Psoas muscle (tissue), 8 donors: Measurements from ENCODE around the gene KRTAP21-1. TPM values are rescaled to one million over a fixed set of nuclear protein-coding genes. Genes with fewer than 3 reads are reported as not detected.

Experiments
- ATAC-seq, 4 donors: fragments of 200-7000 bp; cut with Tn5 transposase; one replicate each; pipeline ENCODE4 v1.9.1; 2020; ENCODE audit warnings: moderate library complexity in 3 of 4, mild to moderate bottlenecking in 2 of 4
- DNase-seq, 2 donors: peaks; one replicate each; pipeline ENCODE4 v3.0.0-alpha.2; 2020
- H3K27ac ChIP-seq: fragments of 200-600 bp; one replicate; pipeline ENCODE4 v1.8.0; 2022
- H3K27me3 ChIP-seq, 3 donors: fragments of 200-600 bp in 1 of 3; one replicate each; pipeline versions ENCODE4 v1.6.1 to v1.8.0; 2013 to 2022; ENCODE audit warnings: low read length in 2 of 3, mild to moderate bottlenecking in 2 of 3, moderate library complexity in 1 of 3; ENCODE audit not compliant: insufficient read depth in 3 of 3
- H3K36me3 ChIP-seq, 2 donors: fragments of 200-600 bp in 1 of 2; one replicate each; pipeline versions ENCODE4 v1.6.1 to v1.8.0; 2013 to 2022; ENCODE audit warnings: low read depth in 1 of 2, mild to moderate bottlenecking in 1 of 2, moderate library complexity in 1 of 2; ENCODE audit not compliant: insufficient read depth in 1 of 2
- H3K4me1 ChIP-seq: fragments of 200-600 bp; one replicate; pipeline ENCODE4 v1.8.0; 2022
- H3K4me3 ChIP-seq: fragments of 200-600 bp; one replicate; pipeline ENCODE4 v1.8.0; 2022; ENCODE audit warnings: mild to moderate bottlenecking
- H3K9me3 ChIP-seq: fragments of 200-600 bp; one replicate; pipeline ENCODE4 v1.8.0; 2022
- CTCF ChIP-seq: fragments of 200-600 bp; IDR thresholded peaks from one replicate; pipeline ENCODE4 v1.8.0; 2022; ENCODE audit warnings: antibody characterized with exemption
- WGBS, 3 donors: extraction: QIAGEN DNeasy Blood & Tissue Kit; methylation state at CpG; one replicate each; pipeline versions ENCODE4 v1.1.6 to v1.1.7; 2013; 5-methylcytosine and 5-hydroxymethylcytosine counted together
- intact Hi-C, 2 donors: fragments of 100-400 bp; cut with DNase I; formaldehyde crosslinking; loops; one replicate each; pipeline versions ENCODE4 v1.11.0 to v1.14.2; 2022
- polyA plus RNA-seq, 3 donors: library from polyadenylated mRNA; stranded (reverse); fragments of 200-250 nt; gene quantifications; one replicate each; pipeline ENCODE4 v1.2.3, GENCODE V29; 2013
- total RNA-seq, 4 donors: library from RNA; stranded (reverse); fragmentation: NEBNext Ultra II Directional in 2 of 4; extraction: Animal tissue kit (Norgen Biotek cat#: 25700) in 2 of 4; gene quantifications; one replicate each; pipeline versions ENCODE4 v1.2.1 to v1.2.4, GENCODE V29; 2021 to 2023
- donor health status: healthy with polysubstance abuse.
- donor health status: DM: no; HTN: no; CAD: no; lungs with moderate emphysema.
- donor health status: Bipolar disorder and iron deficiency.
- donor health status: healthy.
- donor health status: DM: yes; HTN: yes; CAD: no.
- donor health status: DM: no; HTN: no; CAD: no.
- donor health status: DM: no; HTN: no; CAD: no.
- donor health status: DM: yes; HTN: yes; CAD: no.

Gene KRTAP21-1
- total and polyA plus RNA-seq, 7 donors: not detected

GRCh38 chr21:30714456-30714855 lies 40.8 kb downstream of the KRTAP21-1 start:
- no peak for DNase-seq
- no peaks in the 10 kb centered on the region for H3K27me3 ChIP-seq
- no peak for TF ChIP-seq CTCF
- ATAC-seq: no peak
- H3K27ac ChIP-seq: no peak overlapping the region
- no peak overlapping the region for H3K4me3 ChIP-seq
- 48 to 65% (median 56%) methylated on average over 3 of the region's 3 CpGs for WGBS, 3 donors
- H3K36me3 ChIP-seq: no peaks in the 10 kb centered on the region
- H3K9me3 ChIP-seq: peaks cover 10% of the 10 kb centered on the region
- H3K4me1 ChIP-seq: no peaks in the 10 kb centered on the region
- intact Hi-C loops: no loop called here

- DNase-seq: no peak
- Histone ChIP-seq H3K27ac (no peak overlapping the region), H3K9me3 (peaks cover 10% of the 10 kb centered on the region), H3K36me3 (no peaks in the 10 kb centered on the region), H3K4me3 (no peak overlapping the region), H3K27me3 (no peaks in the 10 kb centered on the region), H3K4me1 (no peaks in the 10 kb centered on the region)
- no peak for ATAC-seq
- TF ChIP-seq CTCF: no peak
- intact Hi-C loops: no loop called here
- WGBS, 3 donors: 84 to 86% (median 86%) methylated on average over 3 of the region's 3 CpGs
Measured at GRCh38 chr21:30713766-30714165, 41.5 kb downstream of the KRTAP21-1 start.

- 22 to 31% (median 29%) methylated on average over 3 of the region's 3 CpGs for WGBS, 3 donors
Measured at GRCh38 chr21:30710499-30710898, 44.7 kb downstream of the KRTAP21-1 start.

GRCh38 chr21:30707409-30707808 lies 47.8 kb downstream of the KRTAP21-1 start:
- no peak for TF ChIP-seq CTCF
- no peak overlapping the region for H3K4me3 ChIP-seq
- no peak overlapping the region for H3K27ac ChIP-seq
- peaks cover 4% of the 10 kb centered on the region for H3K9me3 ChIP-seq
- no peaks in the 10 kb centered on the region for H3K27me3 ChIP-seq
- no peaks in the 10 kb centered on the region for H3K36me3 ChIP-seq
- no peaks in the 10 kb centered on the region for H3K4me1 ChIP-seq
- intact Hi-C loops: no loop called here
- DNase-seq: no peak
- no peak for ATAC-seq

More at GRCh38 chr21:30710499-30710898, 44.7 kb downstream of the KRTAP21-1 start:
- Histone ChIP-seq H3K9me3 (peaks cover 10% of the 10 kb centered on the region), H3K27me3 (no peaks in the 10 kb centered on the region), H3K36me3 (no peaks in the 10 kb centered on the region), H3K27ac (no peak overlapping the region), H3K4me1 (no peaks in the 10 kb centered on the region), H3K4me3 (no peak overlapping the region)
- no peak for DNase-seq
- ATAC-seq: no peak
- no peak for TF ChIP-seq CTCF
- intact Hi-C loops: no loop called here

Other genes starting within 250 kb of the KRTAP21-1 start
- not detected for gene KRTAP19-6, start 213.6 kb downstream of the KRTAP21-1 start, total RNA-seq
- gene KRTAP19-6, start 213.6 kb downstream of the KRTAP21-1 start, polyA plus RNA-seq: not detected
- gene KRTAP19-7, start 194.1 kb downstream of the KRTAP21-1 start, total RNA-seq: not detected
- not detected for gene KRTAP19-7, start 194.1 kb downstream of the KRTAP21-1 start, polyA plus RNA-seq
- gene KRTAP22-2, start 165.0 kb downstream of the KRTAP21-1 start, total RNA-seq: not detected
- not detected for gene KRTAP22-2, start 165.0 kb downstream of the KRTAP21-1 start, polyA plus RNA-seq
- not detected for gene KRTAP6-3, start 163.0 kb downstream of the KRTAP21-1 start, total RNA-seq
- not detected for gene KRTAP6-3, start 163.0 kb downstream of the KRTAP21-1 start, polyA plus RNA-seq
- not detected for gene KRTAP6-2, start 156.5 kb downstream of the KRTAP21-1 start, total RNA-seq
- not detected for gene KRTAP6-2, start 156.5 kb downstream of the KRTAP21-1 start, polyA plus RNA-seq
- gene KRTAP22-1, start 154.3 kb downstream of the KRTAP21-1 start, total RNA-seq: not detected
- gene KRTAP22-1, start 154.3 kb downstream of the KRTAP21-1 start, polyA plus RNA-seq: not detected
- not detected for gene KRTAP6-1, start 141.5 kb downstream of the KRTAP21-1 start, total RNA-seq
- gene KRTAP6-1, start 141.5 kb downstream of the KRTAP21-1 start, polyA plus RNA-seq: not detected
- gene KRTAP20-1, start 139.0 kb downstream of the KRTAP21-1 start, total RNA-seq: not detected
- not detected for gene KRTAP20-1, start 139.0 kb downstream of the KRTAP21-1 start, polyA plus RNA-seq
- gene KRTAP20-4, start 134.8 kb downstream of the KRTAP21-1 start, total RNA-seq: not detected
- not detected for gene KRTAP20-4, start 134.8 kb downstream of the KRTAP21-1 start, polyA plus RNA-seq
- gene KRTAP20-2, start 120.2 kb downstream of the KRTAP21-1 start, total RNA-seq: not detected
- gene KRTAP20-2, start 120.2 kb downstream of the KRTAP21-1 start, polyA plus RNA-seq: not detected
- not detected for gene KRTAP20-3, start 112.6 kb downstream of the KRTAP21-1 start, total RNA-seq
- gene KRTAP20-3, start 112.6 kb downstream of the KRTAP21-1 start, polyA plus RNA-seq: not detected
- gene KRTAP21-3, start 36.7 kb downstream of the KRTAP21-1 start, total RNA-seq: not detected
- not detected for gene KRTAP21-3, start 36.7 kb downstream of the KRTAP21-1 start, polyA plus RNA-seq
- not detected for gene KRTAP21-2, start 8.2 kb downstream of the KRTAP21-1 start, total RNA-seq
- not detected for gene KRTAP21-2, start 8.2 kb downstream of the KRTAP21-1 start, polyA plus RNA-seq
- gene KRTAP8-1, start 57.8 kb upstream of the KRTAP21-1 start, total RNA-seq: not detected
- not detected for gene KRTAP8-1, start 57.8 kb upstream of the KRTAP21-1 start, polyA plus RNA-seq
- gene KRTAP7-1, start 74.3 kb upstream of the KRTAP21-1 start, total RNA-seq: not detected
- not detected for gene KRTAP7-1, start 74.3 kb upstream of the KRTAP21-1 start, polyA plus RNA-seq
- gene KRTAP11-1, start 126.2 kb upstream of the KRTAP21-1 start, total RNA-seq: not detected
- not detected for gene KRTAP11-1, start 126.2 kb upstream of the KRTAP21-1 start, polyA plus RNA-seq